Fibroblast of lung (primary cell): ENCODE measurements around the gene RPEL1. TPM values are rescaled to one million over a fixed set of nuclear protein-coding genes. Genes with fewer than 3 reads are reported as not detected.

ENCODE experiments used
- DNase-seq, 2 donors: peaks; one replicate each; pipeline versions ENCODE4 v3.0.0 to v3.0.0-alpha.2; 2010; ENCODE audit warnings: low read depth in 2 of 2
- H2AFZ ChIP-seq: 2 replicates; pipeline ENCODE4 v1.5.1; 2012; ENCODE audit warnings: low read length, control low read depth, inconsistent platforms
- H3K27ac ChIP-seq: 2 replicates; pipeline ENCODE4 v1.5.1; 2011; ENCODE audit warnings: low read length, control low read depth; ENCODE audit not compliant: insufficient read depth
- H3K27me3 ChIP-seq: 2 replicates; pipeline ENCODE4 v1.5.1; 2011; ENCODE audit warnings: mild to moderate bottlenecking, low read length; ENCODE audit not compliant: control insufficient read depth, insufficient read depth
- H3K36me3 ChIP-seq: 2 replicates; pipeline ENCODE4 v1.5.1; 2011; ENCODE audit warnings: low read length; ENCODE audit not compliant: control insufficient read depth, insufficient read depth
- H3K4me1 ChIP-seq: 2 replicates; pipeline ENCODE4 v1.5.1; 2011; ENCODE audit warnings: low read length; ENCODE audit not compliant: control insufficient read depth, insufficient read depth; ENCODE audit errors: extremely low read depth
- H3K4me2 ChIP-seq: 2 replicates; pipeline ENCODE4 v1.5.1; 2011; ENCODE audit warnings: low read length, control low read depth; ENCODE audit not compliant: insufficient read depth; ENCODE audit errors: extremely low read depth
- H3K4me3 ChIP-seq, 4 experiments: fragments of 200-600 bp in 1 of 4; sonication (generic) in 1 of 4; replicated peaks in 1 of 4; 2 replicates each; pipeline ENCODE4 v1.5.1; 2011 to 2016; ENCODE audit warnings: low read length in 4 of 4, low read depth in 3 of 4, mild to moderate bottlenecking in 3 of 4, control low read depth in 2 of 4, inconsistent platforms in 1 of 4, mixed read lengths in 1 of 4; ENCODE audit not compliant: insufficient read depth in 1 of 4; ENCODE audit errors: control extremely low read depth in 1 of 4
- H3K79me2 ChIP-seq: 2 replicates; pipeline ENCODE4 v1.5.1; 2012; ENCODE audit warnings: mild to moderate bottlenecking, low read length, inconsistent platforms; ENCODE audit not compliant: control insufficient read depth, insufficient read depth
- H3K9ac ChIP-seq: 2 replicates; pipeline ENCODE4 v1.5.1; 2011; ENCODE audit warnings: mild to moderate bottlenecking, low read length, control low read depth; ENCODE audit not compliant: insufficient read depth
- H3K9me3 ChIP-seq: 2 replicates; pipeline ENCODE4 v1.5.1; 2012; ENCODE audit warnings: low read depth, low read length; ENCODE audit not compliant: control insufficient read depth, insufficient read depth
- H4K20me1 ChIP-seq: 2 replicates; pipeline ENCODE4 v1.5.1; 2011; ENCODE audit warnings: low read length; ENCODE audit not compliant: control insufficient read depth, insufficient read depth; ENCODE audit errors: extremely low read depth
- EZH2 ChIP-seq: IDR thresholded peaks from 2 replicates; pipeline ENCODE4 v1.5.1; 2012; ENCODE audit warnings: low read length, control low read depth, mild to moderate bottlenecking; ENCODE audit errors: missing control alignments
- polyA plus RNA-seq, 2 donors: library from polyadenylated mRNA; depleted of rRNA in 1 of 2; stranded (reverse) in 1 of 2; unstranded in 1 of 2; fragments of >200 nt; gene quantifications; 2 replicates each; pipeline ENCODE4 v1.2.1, GENCODE V29; 2011 to 2012; ENCODE audit warnings: missing spikeins in 1 of 2
- total RNA-seq: library from RNA; depleted of rRNA; stranded (reverse); fragments of >200 nt; gene quantifications from 2 replicates; pipeline ENCODE4 v1.2.1, GENCODE V29; 2014
- TF ChIP-seq, protein P1 (sequence below), 2 donors: IDR thresholded peaks in 1 of 2; conservative IDR thresholded peaks in 1 of 2; 1 replicate in 1 of 2; 2 replicates in 1 of 2; pipeline ENCODE4 v1.5.1; 2011 to 2012; ENCODE audit warnings: low read length in 2 of 2, control low read depth in 1 of 2, inconsistent platforms in 1 of 2, low read depth in 1 of 2, mild to moderate bottlenecking in 1 of 2

Gene RPEL1
- total and polyA plus RNA-seq, 2 donors (not counting 1 experiment from before 2014, with no cell fraction given) = 0.17 to 0.18 TPM

DNA sequence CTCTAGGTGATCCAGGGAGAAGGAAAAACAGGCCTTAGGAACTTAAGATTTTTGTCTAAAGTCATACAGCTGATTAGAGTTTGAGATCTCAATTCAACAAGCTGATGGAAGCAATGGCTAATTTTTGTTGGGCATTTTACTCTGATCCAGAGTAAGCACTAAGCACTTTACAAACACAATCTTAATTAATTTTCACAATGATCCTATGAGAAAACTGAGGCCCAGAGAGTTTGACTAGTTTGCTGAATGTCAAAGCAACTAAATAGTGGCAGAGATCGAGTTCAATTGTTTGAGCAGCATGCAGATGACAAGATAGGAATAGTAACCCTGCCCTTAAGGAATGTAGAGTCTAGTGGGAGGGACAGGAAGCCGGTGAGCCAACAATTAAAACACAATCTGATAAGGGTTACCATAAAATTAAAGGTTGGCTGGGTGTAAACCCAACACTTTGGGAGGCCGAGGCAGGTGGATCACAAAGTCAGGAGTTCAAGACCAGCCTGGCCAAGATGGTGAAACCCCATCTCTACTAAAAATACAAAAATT, 13.5 kb upstream of the RPEL1 start:
- Histone ChIP-seq H3K79me2 (no peaks in the 10 kb centered on the region), H4K20me1 (no peaks in the 10 kb centered on the region), H3K9ac (no peak overlapping the region), H3K4me1 (peaks cover 14% of the 10 kb centered on the region), H3K4me3 (no peak overlapping the region), H3K4me2 (no peak overlapping the region), H2AFZ (no peak overlapping the region), H3K27me3 (no peaks in the 10 kb centered on the region), H3K27ac (peak overlapping the region; percentile 39), H3K36me3 (no peaks in the 10 kb centered on the region), H3K9me3 (no peaks in the 10 kb centered on the region)
- DNase-seq = peak in 1 of 2 donors; percentile 29
- TF ChIP-seq, protein P1, sequence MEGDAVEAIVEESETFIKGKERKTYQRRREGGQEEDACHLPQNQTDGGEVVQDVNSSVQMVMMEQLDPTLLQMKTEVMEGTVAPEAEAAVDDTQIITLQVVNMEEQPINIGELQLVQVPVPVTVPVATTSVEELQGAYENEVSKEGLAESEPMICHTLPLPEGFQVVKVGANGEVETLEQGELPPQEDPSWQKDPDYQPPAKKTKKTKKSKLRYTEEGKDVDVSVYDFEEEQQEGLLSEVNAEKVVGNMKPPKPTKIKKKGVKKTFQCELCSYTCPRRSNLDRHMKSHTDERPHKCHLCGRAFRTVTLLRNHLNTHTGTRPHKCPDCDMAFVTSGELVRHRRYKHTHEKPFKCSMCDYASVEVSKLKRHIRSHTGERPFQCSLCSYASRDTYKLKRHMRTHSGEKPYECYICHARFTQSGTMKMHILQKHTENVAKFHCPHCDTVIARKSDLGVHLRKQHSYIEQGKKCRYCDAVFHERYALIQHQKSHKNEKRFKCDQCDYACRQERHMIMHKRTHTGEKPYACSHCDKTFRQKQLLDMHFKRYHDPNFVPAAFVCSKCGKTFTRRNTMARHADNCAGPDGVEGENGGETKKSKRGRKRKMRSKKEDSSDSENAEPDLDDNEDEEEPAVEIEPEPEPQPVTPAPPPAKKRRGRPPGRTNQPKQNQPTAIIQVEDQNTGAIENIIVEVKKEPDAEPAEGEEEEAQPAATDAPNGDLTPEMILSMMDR (conservative IDR thresholded peaks at IDR 0.05 in 1 of 2, IDR thresholded peaks at IDR 0.05 in 1 of 2; ENCODE audit: low read depth in 1 of 2, low read length in 2 of 2) = no peak
- no peak for TF ChIP-seq EZH2

DNA sequence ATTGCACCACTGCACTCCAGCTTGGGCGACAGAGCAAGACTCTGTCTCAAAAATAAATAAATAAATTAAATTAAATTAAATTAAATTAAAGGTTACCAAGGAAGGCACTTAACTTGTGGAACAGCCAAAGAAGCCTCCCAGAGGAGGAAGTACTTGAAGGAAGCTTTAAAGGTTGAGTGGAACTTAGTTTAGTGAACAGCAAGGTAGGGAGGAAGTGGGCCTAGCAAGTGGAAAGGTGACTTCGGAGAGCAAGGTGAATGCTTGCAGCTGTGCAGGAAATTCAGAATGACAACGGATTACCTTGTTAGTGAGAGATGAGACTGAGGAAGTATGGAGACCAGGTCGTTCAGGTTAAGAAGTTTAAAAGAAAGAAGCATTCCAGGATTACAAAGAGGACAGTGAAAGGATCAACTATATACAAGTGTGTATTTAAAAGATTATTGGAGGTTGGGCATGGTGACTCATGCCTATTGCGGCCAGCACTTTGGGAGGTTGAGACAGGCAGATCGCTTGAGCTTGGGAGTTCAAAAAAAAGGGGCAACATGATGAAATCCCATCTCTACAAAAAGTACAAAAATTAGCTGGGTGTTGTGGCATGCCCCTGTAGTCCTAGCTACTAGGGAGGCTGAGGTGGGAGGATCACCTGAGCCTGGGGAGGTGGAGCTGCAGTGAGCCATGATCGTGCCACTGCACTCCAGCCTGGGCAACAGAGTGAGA, 12.8 kb upstream of the RPEL1 start:
- H3K9ac ChIP-seq = no peak overlapping the region
- H3K4me3 ChIP-seq = no peak overlapping the region
- no peak overlapping the region for H3K27ac ChIP-seq
- TF ChIP-seq, protein P1 (conservative IDR thresholded peaks at IDR 0.05 in 1 of 2, IDR thresholded peaks at IDR 0.05 in 1 of 2; ENCODE audit: low read depth in 1 of 2, low read length in 2 of 2) = no peak
- TF ChIP-seq EZH2 = no peak
- H3K79me2 ChIP-seq = no peaks in the 10 kb centered on the region
- H3K36me3 ChIP-seq = no peaks in the 10 kb centered on the region
- no peak overlapping the region for H3K4me2 ChIP-seq
- peaks cover 14% of the 10 kb centered on the region for H3K4me1 ChIP-seq
- peak; percentile 79 to 82 for DNase-seq
- H3K9me3 ChIP-seq = no peaks in the 10 kb centered on the region
- H4K20me1 ChIP-seq = no peaks in the 10 kb centered on the region
- no peak overlapping the region for H2AFZ ChIP-seq
- H3K27me3 ChIP-seq = no peaks in the 10 kb centered on the region

DNA sequence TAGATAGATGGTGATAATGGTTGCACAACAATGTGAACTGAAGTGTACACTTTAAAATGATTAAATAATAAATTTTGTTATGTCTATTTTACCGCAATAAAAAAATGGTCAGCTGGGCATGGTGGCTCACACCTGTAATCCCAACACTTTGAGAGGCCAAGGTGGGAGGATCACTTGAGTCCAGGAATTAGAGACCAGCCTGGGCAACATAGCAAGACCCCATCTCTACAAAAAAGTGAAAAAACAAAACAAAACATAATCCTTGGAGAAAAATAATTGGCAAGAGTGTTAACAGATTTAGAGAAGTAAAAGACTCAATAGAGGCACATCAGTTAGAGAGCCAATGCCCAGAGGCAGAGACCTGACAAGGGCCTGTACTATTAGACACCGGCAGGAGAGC, 9.9 kb upstream of the RPEL1 start:
- H3K4me3 ChIP-seq = no peak overlapping the region
- no peak for DNase-seq
- no peak overlapping the region for H2AFZ ChIP-seq
- H3K27ac ChIP-seq = no peak overlapping the region
- H3K27me3 ChIP-seq = no peaks in the 10 kb centered on the region
- H3K79me2 ChIP-seq = no peaks in the 10 kb centered on the region
- H4K20me1 ChIP-seq = no peaks in the 10 kb centered on the region
- H3K4me2 ChIP-seq = no peak overlapping the region
- H3K36me3 ChIP-seq = no peaks in the 10 kb centered on the region
- no peaks in the 10 kb centered on the region for H3K9me3 ChIP-seq
- H3K9ac ChIP-seq = no peak overlapping the region
- TF ChIP-seq EZH2 = no peak
- TF ChIP-seq, protein P1 (conservative IDR thresholded peaks at IDR 0.05 in 1 of 2, IDR thresholded peaks at IDR 0.05 in 1 of 2; ENCODE audit: low read depth in 1 of 2, low read length in 2 of 2) = no peak
- peaks cover 8% of the 10 kb centered on the region for H3K4me1 ChIP-seq
